CD14-positive monocyte (primary cell): ENCODE measurements around the gene UNK. TPM values are rescaled to one million over a fixed set of nuclear protein-coding genes. Genes with fewer than 3 reads are reported as not detected.
"Not testable (repeated sequence)": the region's sequence is repeated elsewhere in the genome, so short reads cannot be mapped to it uniquely, and the experiment has no call there.

Source experiments
- DNase-seq, 3 donors: peaks; one replicate each; pipeline ENCODE4 v3.0.0-alpha.2; 2011 to 2022
- H2AFZ ChIP-seq: 2 replicates; pipeline ENCODE4 v1.6.0; 2012; ENCODE audit warnings: mild to moderate bottlenecking, low read depth, low read length, inconsistent platforms; ENCODE audit not compliant: insufficient read depth, poor library complexity, severe bottlenecking
- H3K27ac ChIP-seq, 2 donors: 1 replicate in 1 of 2; 2 replicates in 1 of 2; pipeline ENCODE4 v1.5.1; 2012 to 2013; ENCODE audit warnings: low read length in 2 of 2, control low read depth in 1 of 2, inconsistent platforms in 1 of 2, low read depth in 1 of 2, mild to moderate bottlenecking in 1 of 2
- H3K27me3 ChIP-seq, 2 donors: one replicate each; pipeline versions ENCODE4 v1.6.0 to v1.6.1; 2011 to 2013; ENCODE audit warnings: low read length in 2 of 2; ENCODE audit not compliant: control insufficient read depth in 2 of 2, insufficient read depth in 2 of 2
- H3K36me3 ChIP-seq, 2 donors: replicated peaks in 1 of 2; 1 replicate in 1 of 2; 2 replicates in 1 of 2; pipeline versions ENCODE4 v1.5.1 to v1.6.1; 2012 to 2013; ENCODE audit warnings: low read length in 2 of 2, control low read depth in 1 of 2, inconsistent platforms in 1 of 2, mild to moderate bottlenecking in 1 of 2; ENCODE audit not compliant: insufficient read depth in 2 of 2, control insufficient read depth in 1 of 2
- H3K4me1 ChIP-seq, 2 donors: 1 replicate in 1 of 2; 2 replicates in 1 of 2; pipeline versions ENCODE4 v1.5.1 to v1.6.1; 2012 to 2013; ENCODE audit warnings: low read length in 2 of 2, control low read depth in 1 of 2, inconsistent platforms in 1 of 2, mild to moderate bottlenecking in 1 of 2, moderate library complexity in 1 of 2; ENCODE audit not compliant: insufficient read depth in 2 of 2, control insufficient read depth in 1 of 2
- H3K4me2 ChIP-seq: replicated peaks from 2 replicates; pipeline ENCODE3; 2012; ENCODE audit warnings: low read length, moderate library complexity, mild to moderate bottlenecking; ENCODE audit not compliant: poor library complexity, severe bottlenecking; ENCODE audit errors: extremely low read depth
- H3K4me3 ChIP-seq, 3 experiments: fragments of 200-600 bp in 1 of 3; sonication (generic) in 1 of 3; replicated peaks in 1 of 3; 1 replicate in 2 of 3; 2 replicates in 1 of 3; pipeline ENCODE4 v1.5.1; 2011 to 2013; ENCODE audit warnings: low read length in 3 of 3, mild to moderate bottlenecking in 3 of 3, control low read depth in 2 of 3, low read depth in 2 of 3, inconsistent platforms in 1 of 3, moderate library complexity in 1 of 3
- H3K79me2 ChIP-seq: 2 replicates; pipeline ENCODE4 v1.6.0; 2012; ENCODE audit warnings: mild to moderate bottlenecking, control low read depth, inconsistent platforms, low read length, moderate library complexity; ENCODE audit not compliant: insufficient read depth
- H3K9ac ChIP-seq: 2 replicates; pipeline ENCODE4 v1.6.0; 2017; ENCODE audit warnings: low read length, mild to moderate bottlenecking; ENCODE audit not compliant: insufficient read depth, poor library complexity, severe bottlenecking
- H3K9me3 ChIP-seq, 2 donors: replicated peaks in 1 of 2; 1 replicate in 1 of 2; 2 replicates in 1 of 2; pipeline versions ENCODE4 v1.5.1 to v1.6.1; 2012 to 2013; ENCODE audit warnings: low read length in 2 of 2, control low read depth in 1 of 2; ENCODE audit not compliant: control insufficient read depth in 1 of 2, insufficient read depth in 1 of 2
- H4K20me1 ChIP-seq: 2 replicates; pipeline ENCODE4 v1.6.0; 2012; ENCODE audit warnings: mild to moderate bottlenecking, low read length, control low read depth, moderate library complexity; ENCODE audit not compliant: insufficient read depth
- H3K27ac Mint-ChIP-seq, 7 donors: one replicate each; pipeline ENCODE4 v1.8.0; 2020; ENCODE audit warnings: mild to moderate bottlenecking in 7 of 7, mixed read lengths in 7 of 7, moderate library complexity in 6 of 7, inconsistent platforms in 2 of 7
- H3K27me3 Mint-ChIP-seq, 3 donors: one replicate each; pipeline ENCODE4 v1.8.0; 2021 to 2022; ENCODE audit warnings: low read depth in 3 of 3, mild to moderate bottlenecking in 3 of 3, mixed read lengths in 3 of 3, moderate library complexity in 3 of 3, inconsistent platforms in 1 of 3
- H3K36me3 Mint-ChIP-seq, 2 donors: one replicate each; pipeline ENCODE4 v1.8.0; 2020; ENCODE audit warnings: mixed read lengths in 2 of 2, inconsistent platforms in 1 of 2, mild to moderate bottlenecking in 1 of 2
- H3K4me1 Mint-ChIP-seq: one replicate; pipeline ENCODE4 v1.8.0; 2020; ENCODE audit warnings: mild to moderate bottlenecking, mixed read lengths
- H3K4me3 Mint-ChIP-seq, 2 donors: one replicate each; pipeline ENCODE4 v1.8.0; 2020; ENCODE audit warnings: mild to moderate bottlenecking in 2 of 2, mixed read lengths in 2 of 2, moderate library complexity in 1 of 2
- H3K9me3 Mint-ChIP-seq, 7 donors: one replicate each; pipeline ENCODE4 v1.8.0; 2020 to 2022; ENCODE audit warnings: mixed read lengths in 7 of 7, mild to moderate bottlenecking in 6 of 7, moderate library complexity in 6 of 7, inconsistent platforms in 2 of 7
- CTCF ChIP-seq: fragments of 200-600 bp; IDR thresholded peaks from one replicate; pipeline ENCODE4 v1.8.0; 2022; ENCODE audit warnings: antibody characterized with exemption, mild to moderate bottlenecking
- WGBS: methylation state at CpG from one replicate; pipeline ENCODE4 v1.1.5; 2013; ENCODE audit warnings: missing lambda C conversion rate; ENCODE audit not compliant: insufficient coverage; 5-methylcytosine and 5-hydroxymethylcytosine counted together
- intact Hi-C, 2 donors: fragments of 100-400 bp; cut with micrococcal nuclease; formaldehyde crosslinking; loops; one replicate each; pipeline versions ENCODE4 v1.15.0 to v1.15.1; 2023
- polyA plus RNA-seq, 3 donors: library from polyadenylated mRNA; depleted of rRNA in 1 of 3; unstranded in 2 of 3; stranded (reverse) in 1 of 3; fragments of 300-500 nt in 2 of 3; fragments of >200 nt in 1 of 3; fragmentation: Illumina TruSeq in 2 of 3; gene quantifications; 1 replicate in 2 of 3; 2 replicates in 1 of 3; pipeline ENCODE4 v1.2.3, GENCODE V29; 2012 to 2021

Gene UNK
- polyA plus RNA-seq, 3 donors = 6.3 to 12.9 (median 7.8) TPM

DNA sequence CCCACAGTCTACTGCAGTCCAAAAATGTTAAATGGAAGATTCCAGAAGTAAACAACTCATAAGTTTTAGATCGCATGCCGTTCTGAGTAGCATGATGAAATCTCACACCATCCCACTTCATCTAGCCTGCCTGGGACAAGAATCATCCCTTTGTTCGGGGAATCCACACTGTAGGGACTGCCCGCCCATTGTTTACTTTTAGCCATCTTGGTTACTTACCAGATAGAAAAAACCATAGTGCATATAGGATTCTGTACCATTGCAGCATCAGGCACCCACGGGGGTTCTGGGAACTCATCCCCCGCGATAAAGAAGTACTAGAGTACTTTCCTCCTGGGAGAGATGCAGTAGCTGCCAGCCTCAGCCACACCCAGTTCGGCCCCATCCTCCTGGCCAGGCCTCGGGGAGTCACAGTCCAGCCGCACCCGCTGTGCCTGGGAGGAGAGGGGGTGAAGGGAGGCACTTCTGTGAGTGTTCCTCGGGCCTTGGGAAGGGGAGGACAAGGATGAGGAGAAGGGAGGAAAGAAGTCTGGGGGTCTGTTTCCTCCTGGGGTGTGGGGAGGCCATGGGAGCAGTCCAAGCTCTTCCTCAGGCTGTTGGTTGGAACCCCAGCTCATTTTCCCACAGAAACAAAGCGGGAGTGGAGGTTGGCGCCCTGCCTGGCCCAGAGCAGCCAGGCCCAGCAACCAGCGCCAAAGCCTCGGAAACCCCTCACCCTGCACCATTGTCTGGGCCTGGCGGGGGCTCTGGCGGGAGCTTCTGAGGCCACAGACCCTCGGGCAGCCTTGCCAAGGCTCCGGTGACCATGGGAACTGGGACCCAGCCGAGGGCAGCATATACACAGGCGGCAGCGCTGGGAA lies 84.9 kb downstream of the UNK start:
- Histone ChIP-seq H3K36me3 (no peaks in the 10 kb centered on the region), H2AFZ (no peak overlapping the region), H3K4me2 (no peak overlapping the region), H3K27me3 (no peaks in the 10 kb centered on the region), H3K9ac (no peak overlapping the region), H3K79me2 (no peaks in the 10 kb centered on the region), H3K27ac (no peak overlapping the region), H3K4me1 (peaks cover 3% of the 10 kb centered on the region in 2 donors), H4K20me1 (no peaks in the 10 kb centered on the region), H3K4me3 (no peak overlapping the region), H3K9me3 (no peaks in the 10 kb centered on the region)
- intact Hi-C loops = no loop called here
- Mint-ChIP-seq H3K9me3 (no peaks in the 10 kb centered on the region), H3K36me3 (no peaks in the 10 kb centered on the region), H3K27me3 (peaks cover 0 to 5% (median 3%) of the 10 kb centered on the region in 3 donors), H3K4me3 (no peak overlapping the region), H3K27ac (no peak overlapping the region), H3K4me1 (peaks cover 4% of the 10 kb centered on the region)
- DNase-seq = no peak
- 95% methylated on average over 11 of the region's 23 CpGs for WGBS
- no peak for TF ChIP-seq CTCF

GRCh38 chr17:75870228-75870627 lies 85.6 kb downstream of the UNK start:
- WGBS = 97% methylated on average over 5 of the region's 10 CpGs
- H2AFZ ChIP-seq, H3K36me3 Mint-ChIP-seq, H3K9ac ChIP-seq, H3K4me1 ChIP-seq, H3K27ac ChIP-seq, H3K27me3 ChIP-seq, H3K9me3 Mint-ChIP-seq, H4K20me1 ChIP-seq, H3K4me3 Mint-ChIP-seq, DNase-seq, H3K79me2 ChIP-seq, H3K27me3 Mint-ChIP-seq, H3K4me2 ChIP-seq, H3K9me3 ChIP-seq, H3K4me3 ChIP-seq, H3K36me3 ChIP-seq, H3K4me1 Mint-ChIP-seq, intact Hi-C loops: not testable (repeated sequence)
- H3K27ac Mint-ChIP-seq = peak overlapping the region in 1 of 7 donors; percentile 46
